CD14-positive monocyte (primary cell): Measurements from ENCODE around the gene C6orf15. TPM values are rescaled to one million over a fixed set of nuclear protein-coding genes. Genes with fewer than 3 reads are reported as not detected.

Source experiments
- DNase-seq, 3 donors: peaks; one replicate each; pipeline ENCODE4 v3.0.0-alpha.2; 2011 to 2022
- H2AFZ ChIP-seq: 2 replicates; pipeline ENCODE4 v1.6.0; 2012; ENCODE audit warnings: mild to moderate bottlenecking, low read depth, low read length, inconsistent platforms; ENCODE audit not compliant: insufficient read depth, poor library complexity, severe bottlenecking
- H3K27ac ChIP-seq, 2 donors: 1 replicate in 1 of 2; 2 replicates in 1 of 2; pipeline ENCODE4 v1.5.1; 2012 to 2013; ENCODE audit warnings: low read length in 2 of 2, control low read depth in 1 of 2, inconsistent platforms in 1 of 2, low read depth in 1 of 2, mild to moderate bottlenecking in 1 of 2
- H3K27me3 ChIP-seq, 2 donors: one replicate each; pipeline versions ENCODE4 v1.6.0 to v1.6.1; 2011 to 2013; ENCODE audit warnings: low read length in 2 of 2; ENCODE audit not compliant: control insufficient read depth in 2 of 2, insufficient read depth in 2 of 2
- H3K36me3 ChIP-seq, 2 donors: replicated peaks in 1 of 2; 1 replicate in 1 of 2; 2 replicates in 1 of 2; pipeline versions ENCODE4 v1.5.1 to v1.6.1; 2012 to 2013; ENCODE audit warnings: low read length in 2 of 2, control low read depth in 1 of 2, inconsistent platforms in 1 of 2, mild to moderate bottlenecking in 1 of 2; ENCODE audit not compliant: insufficient read depth in 2 of 2, control insufficient read depth in 1 of 2
- H3K4me1 ChIP-seq, 2 donors: 1 replicate in 1 of 2; 2 replicates in 1 of 2; pipeline versions ENCODE4 v1.5.1 to v1.6.1; 2012 to 2013; ENCODE audit warnings: low read length in 2 of 2, control low read depth in 1 of 2, inconsistent platforms in 1 of 2, mild to moderate bottlenecking in 1 of 2, moderate library complexity in 1 of 2; ENCODE audit not compliant: insufficient read depth in 2 of 2, control insufficient read depth in 1 of 2
- H3K4me2 ChIP-seq: replicated peaks from 2 replicates; pipeline ENCODE3; 2012; ENCODE audit warnings: low read length, moderate library complexity, mild to moderate bottlenecking; ENCODE audit not compliant: poor library complexity, severe bottlenecking; ENCODE audit errors: extremely low read depth
- H3K4me3 ChIP-seq, 3 experiments: fragments of 200-600 bp in 1 of 3; sonication (generic) in 1 of 3; replicated peaks in 1 of 3; 1 replicate in 2 of 3; 2 replicates in 1 of 3; pipeline ENCODE4 v1.5.1; 2011 to 2013; ENCODE audit warnings: low read length in 3 of 3, mild to moderate bottlenecking in 3 of 3, control low read depth in 2 of 3, low read depth in 2 of 3, inconsistent platforms in 1 of 3, moderate library complexity in 1 of 3
- H3K79me2 ChIP-seq: 2 replicates; pipeline ENCODE4 v1.6.0; 2012; ENCODE audit warnings: mild to moderate bottlenecking, control low read depth, inconsistent platforms, low read length, moderate library complexity; ENCODE audit not compliant: insufficient read depth
- H3K9ac ChIP-seq: 2 replicates; pipeline ENCODE4 v1.6.0; 2017; ENCODE audit warnings: low read length, mild to moderate bottlenecking; ENCODE audit not compliant: insufficient read depth, poor library complexity, severe bottlenecking
- H3K9me3 ChIP-seq, 2 donors: replicated peaks in 1 of 2; 1 replicate in 1 of 2; 2 replicates in 1 of 2; pipeline versions ENCODE4 v1.5.1 to v1.6.1; 2012 to 2013; ENCODE audit warnings: low read length in 2 of 2, control low read depth in 1 of 2; ENCODE audit not compliant: control insufficient read depth in 1 of 2, insufficient read depth in 1 of 2
- H4K20me1 ChIP-seq: 2 replicates; pipeline ENCODE4 v1.6.0; 2012; ENCODE audit warnings: mild to moderate bottlenecking, low read length, control low read depth, moderate library complexity; ENCODE audit not compliant: insufficient read depth
- H3K27ac Mint-ChIP-seq, 7 donors: one replicate each; pipeline ENCODE4 v1.8.0; 2020; ENCODE audit warnings: mild to moderate bottlenecking in 7 of 7, mixed read lengths in 7 of 7, moderate library complexity in 6 of 7, inconsistent platforms in 2 of 7
- H3K27me3 Mint-ChIP-seq, 3 donors: one replicate each; pipeline ENCODE4 v1.8.0; 2021 to 2022; ENCODE audit warnings: low read depth in 3 of 3, mild to moderate bottlenecking in 3 of 3, mixed read lengths in 3 of 3, moderate library complexity in 3 of 3, inconsistent platforms in 1 of 3
- H3K36me3 Mint-ChIP-seq, 2 donors: one replicate each; pipeline ENCODE4 v1.8.0; 2020; ENCODE audit warnings: mixed read lengths in 2 of 2, inconsistent platforms in 1 of 2, mild to moderate bottlenecking in 1 of 2
- H3K4me1 Mint-ChIP-seq: one replicate; pipeline ENCODE4 v1.8.0; 2020; ENCODE audit warnings: mild to moderate bottlenecking, mixed read lengths
- H3K4me3 Mint-ChIP-seq, 2 donors: one replicate each; pipeline ENCODE4 v1.8.0; 2020; ENCODE audit warnings: mild to moderate bottlenecking in 2 of 2, mixed read lengths in 2 of 2, moderate library complexity in 1 of 2
- H3K9me3 Mint-ChIP-seq, 7 donors: one replicate each; pipeline ENCODE4 v1.8.0; 2020 to 2022; ENCODE audit warnings: mixed read lengths in 7 of 7, mild to moderate bottlenecking in 6 of 7, moderate library complexity in 6 of 7, inconsistent platforms in 2 of 7
- WGBS: methylation state at CpG from one replicate; pipeline ENCODE4 v1.1.5; 2013; ENCODE audit warnings: missing lambda C conversion rate; ENCODE audit not compliant: insufficient coverage; 5-methylcytosine and 5-hydroxymethylcytosine counted together
- intact Hi-C, 2 donors: fragments of 100-400 bp; cut with micrococcal nuclease; formaldehyde crosslinking; loops; one replicate each; pipeline versions ENCODE4 v1.15.0 to v1.15.1; 2023
- polyA plus RNA-seq, 3 donors: library from polyadenylated mRNA; depleted of rRNA in 1 of 3; unstranded in 2 of 3; stranded (reverse) in 1 of 3; fragments of 300-500 nt in 2 of 3; fragments of >200 nt in 1 of 3; fragmentation: Illumina TruSeq in 2 of 3; gene quantifications; 1 replicate in 2 of 3; 2 replicates in 1 of 3; pipeline ENCODE4 v1.2.3, GENCODE V29; 2012 to 2021
- TF ChIP-seq, protein P1 (sequence below): fragments of 200-600 bp; IDR thresholded peaks from one replicate; pipeline ENCODE4 v1.8.0; 2022; ENCODE audit warnings: antibody characterized with exemption, mild to moderate bottlenecking

Gene C6orf15
- polyA plus RNA-seq, 3 donors, result not detected

DNA sequence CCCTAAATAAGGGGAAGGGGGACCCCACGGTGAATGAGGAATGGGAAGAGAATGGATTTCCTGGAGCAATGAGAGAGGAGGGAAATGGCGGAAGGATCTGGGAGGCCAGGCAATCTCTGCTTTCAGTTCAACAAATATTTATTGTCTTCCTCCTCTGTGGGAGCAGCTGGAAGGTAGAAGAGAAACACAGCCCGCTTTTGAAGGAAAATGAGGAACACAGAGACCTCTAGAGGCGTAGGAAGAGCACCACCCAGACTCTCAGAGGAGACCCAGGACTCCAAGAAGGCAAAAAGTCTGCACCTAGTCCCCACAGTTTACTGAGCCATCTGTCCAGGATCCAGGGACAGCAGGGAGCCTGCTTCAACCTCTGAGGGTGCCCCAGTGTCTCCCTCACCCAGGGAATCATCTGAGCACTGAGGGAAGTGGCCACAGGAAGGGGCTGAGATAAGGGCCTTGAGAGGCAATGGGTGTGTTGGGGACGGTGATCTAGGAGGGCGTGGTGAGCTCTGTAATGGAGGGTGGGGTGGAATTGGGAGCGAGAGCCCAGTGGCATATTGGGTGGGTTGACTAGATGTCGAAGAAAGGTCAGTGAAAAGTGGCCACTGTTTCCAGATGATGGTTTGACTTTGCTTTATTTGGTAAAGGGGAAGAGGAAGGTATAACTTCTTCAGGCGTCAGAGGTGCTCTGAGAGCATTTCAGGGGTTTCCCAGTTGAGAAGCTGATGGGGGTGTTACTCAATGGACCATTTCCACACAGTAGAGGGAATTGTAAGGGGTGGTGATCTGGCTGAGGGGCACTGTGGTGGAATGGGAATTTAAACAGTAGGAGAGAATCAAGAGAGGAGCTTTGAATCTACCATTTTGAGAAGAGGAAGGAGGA lies 2.8 kb upstream of the C6orf15 start:
- no peak overlapping the region for H3K4me2 ChIP-seq
- H3K4me1 ChIP-seq, result peaks cover 5 to 19% of the 10 kb centered on the region in 2 donors
- no peaks in the 10 kb centered on the region for H3K36me3 Mint-ChIP-seq
- no peaks in the 10 kb centered on the region for H3K9me3 ChIP-seq
- H3K27me3 ChIP-seq, result peaks cover 0 to under 1% of the 10 kb centered on the region in 2 donors
- no peaks in the 10 kb centered on the region for H4K20me1 ChIP-seq
- H3K9ac ChIP-seq, result no peak overlapping the region
- TF ChIP-seq, protein P1, sequence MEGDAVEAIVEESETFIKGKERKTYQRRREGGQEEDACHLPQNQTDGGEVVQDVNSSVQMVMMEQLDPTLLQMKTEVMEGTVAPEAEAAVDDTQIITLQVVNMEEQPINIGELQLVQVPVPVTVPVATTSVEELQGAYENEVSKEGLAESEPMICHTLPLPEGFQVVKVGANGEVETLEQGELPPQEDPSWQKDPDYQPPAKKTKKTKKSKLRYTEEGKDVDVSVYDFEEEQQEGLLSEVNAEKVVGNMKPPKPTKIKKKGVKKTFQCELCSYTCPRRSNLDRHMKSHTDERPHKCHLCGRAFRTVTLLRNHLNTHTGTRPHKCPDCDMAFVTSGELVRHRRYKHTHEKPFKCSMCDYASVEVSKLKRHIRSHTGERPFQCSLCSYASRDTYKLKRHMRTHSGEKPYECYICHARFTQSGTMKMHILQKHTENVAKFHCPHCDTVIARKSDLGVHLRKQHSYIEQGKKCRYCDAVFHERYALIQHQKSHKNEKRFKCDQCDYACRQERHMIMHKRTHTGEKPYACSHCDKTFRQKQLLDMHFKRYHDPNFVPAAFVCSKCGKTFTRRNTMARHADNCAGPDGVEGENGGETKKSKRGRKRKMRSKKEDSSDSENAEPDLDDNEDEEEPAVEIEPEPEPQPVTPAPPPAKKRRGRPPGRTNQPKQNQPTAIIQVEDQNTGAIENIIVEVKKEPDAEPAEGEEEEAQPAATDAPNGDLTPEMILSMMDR, result no peak
- WGBS, result 23% methylated on average over 8 of the region's 9 CpGs
- H3K4me1 Mint-ChIP-seq, result peaks cover 20% of the 10 kb centered on the region
- peaks cover 13 to 15% (median 14%) of the 10 kb centered on the region in 3 donors for H3K27me3 Mint-ChIP-seq
- no peak overlapping the region for H3K27ac ChIP-seq
- DNase-seq, result peak in 1 of 3 donors; percentile 16
- peak overlapping the region; percentile 52 for H2AFZ ChIP-seq
- peak overlapping the region; percentile 7 to 79 (median 72) for H3K27ac Mint-ChIP-seq
- peaks cover 0 to 2% (median 0%) of the 10 kb centered on the region in 7 donors for H3K9me3 Mint-ChIP-seq
- no peaks in the 10 kb centered on the region for H3K36me3 ChIP-seq
- H3K4me3 ChIP-seq, result no peak overlapping the region
- H3K79me2 ChIP-seq, result no peaks in the 10 kb centered on the region
- H3K4me3 Mint-ChIP-seq, result peak overlapping the region in 1 of 2 donors; percentile 1
- intact Hi-C loops, result no loop called here

DNA sequence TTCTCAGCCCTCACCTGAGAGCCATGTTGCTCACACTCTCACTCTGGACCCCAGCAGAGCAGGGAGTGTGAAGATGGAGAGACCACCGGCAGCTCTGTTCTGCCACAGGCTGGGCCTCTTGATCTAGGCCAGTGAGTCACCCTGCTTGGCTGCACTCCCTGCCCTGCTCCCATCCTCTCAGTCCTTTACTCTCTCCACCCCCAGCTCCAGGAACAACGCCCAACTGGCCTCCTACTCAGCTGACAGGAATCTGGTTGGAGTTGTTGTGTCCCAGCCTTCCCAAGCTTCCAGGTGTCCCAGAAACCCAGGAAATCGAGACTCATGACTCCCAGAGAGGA lies 2.1 kb upstream of the C6orf15 start, which contains the start of gene PSORS1C1:
Gene PSORS1C1 (plus strand): TSS at position 260 of the 338 bp plus-strand sequence. CDS start 14,833 bp downstream, outside the sequence.
- peak within 1 kb of the TSS in 1 of 2 donors; percentile 1 for H3K4me3 Mint-ChIP-seq
- intact Hi-C loops, result no loop called here

More for the DNA sequence above, 2.1 kb upstream of the C6orf15 start, which contains the start of gene PSORS1C1:
- Histone ChIP-seq H3K79me2 (no peaks in the 10 kb centered on the region), H4K20me1 (no peaks in the 10 kb centered on the region), H3K4me3 (no peak within 1 kb of the TSS), H3K27ac (no peak within 1 kb of the TSS), H2AFZ (peak within 1 kb of the TSS; percentile 52), H3K4me1 (peaks cover 6 to 20% of the 10 kb centered on the region in 2 donors), H3K4me2 (no peak within 1 kb of the TSS), H3K9me3 (no peaks in the 10 kb centered on the region), H3K9ac (no peak within 1 kb of the TSS), H3K27me3 (peaks cover 0 to 3% of the 10 kb centered on the region in 2 donors), H3K36me3 (no peaks in the 10 kb centered on the region)
- peaks cover 0 to 2% (median 0%) of the 10 kb centered on the region in 7 donors for H3K9me3 Mint-ChIP-seq
- H3K27me3 Mint-ChIP-seq, result peaks cover 17 to 18% (median 18%) of the 10 kb centered on the region in 3 donors
- TF ChIP-seq, protein P1, result no peak
- peaks cover 25% of the 10 kb centered on the region for H3K4me1 Mint-ChIP-seq
- WGBS, result no CpG with 5 or more reads among the region's 3 CpGs
- peak within 1 kb of the TSS; percentile 7 to 79 (median 72) for H3K27ac Mint-ChIP-seq
- H3K36me3 Mint-ChIP-seq, result no peaks in the 10 kb centered on the region
- DNase-seq, result no peak
